ENCODE measurements around the gene ADCY7.

Gene ADCY7

DNA sequence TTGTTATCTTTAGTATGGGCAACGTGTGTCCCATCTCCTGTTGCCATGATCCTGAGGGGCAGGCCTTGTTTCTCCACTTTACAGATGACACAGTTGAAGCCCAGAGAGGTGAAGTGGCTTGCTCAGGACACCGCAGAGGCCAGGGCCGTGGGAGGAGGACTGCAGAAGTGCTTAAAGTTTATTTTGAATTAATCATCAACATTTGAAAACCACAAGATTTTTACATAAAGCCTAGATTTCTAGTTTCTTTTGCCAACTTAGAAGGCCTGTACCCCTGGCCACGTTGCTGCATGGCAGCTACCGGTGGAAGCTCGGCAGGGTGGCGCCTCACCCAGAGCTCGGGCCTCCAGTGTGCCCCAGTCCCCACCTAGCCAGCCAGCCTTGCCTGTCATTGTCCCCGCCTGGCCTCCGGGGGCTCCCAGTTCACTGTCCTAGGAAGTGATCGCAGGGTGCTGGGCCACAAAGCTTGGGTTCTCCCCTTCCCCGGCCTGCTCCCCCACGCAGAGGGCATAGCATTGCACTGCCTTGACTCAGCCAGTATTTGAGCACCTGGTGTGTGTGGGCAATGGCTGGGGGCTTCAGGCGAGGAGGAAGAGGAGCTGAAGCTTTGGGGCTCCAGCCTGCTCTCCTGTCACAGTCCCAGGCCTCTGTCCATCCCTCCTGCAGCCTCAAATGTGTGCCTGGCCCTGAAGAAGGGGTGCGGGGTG lies 14.8 kb upstream of the ADCY7 start:
- no peak for DNase-seq

DNA sequence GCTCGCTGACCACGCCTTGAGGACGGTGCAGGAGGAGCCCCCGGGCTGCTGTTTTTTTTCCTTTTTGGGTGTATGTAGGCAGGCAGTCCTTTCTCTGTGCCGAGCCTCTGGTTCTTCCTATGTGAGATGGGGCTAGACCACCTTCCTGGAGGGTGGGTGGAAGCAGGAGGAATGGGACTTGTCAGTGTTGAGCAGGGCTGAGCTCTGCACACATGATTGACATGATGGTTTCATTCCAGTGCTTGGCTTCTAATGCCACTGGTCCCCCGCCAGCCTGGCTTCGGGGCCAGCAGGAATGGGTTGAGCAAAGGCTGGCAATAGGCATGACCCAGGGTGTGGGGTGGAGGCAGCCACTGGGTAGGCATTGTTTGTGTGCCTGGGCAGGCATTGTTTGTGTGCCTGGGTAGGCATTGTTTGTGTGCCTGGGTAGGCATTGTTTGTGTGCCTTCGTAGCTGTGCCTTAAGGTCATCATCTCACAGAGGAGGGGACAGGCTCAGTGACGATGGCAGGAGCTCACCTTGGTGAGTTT lies 14.2 kb upstream of the ADCY7 start:
- DNase-seq: no peak

DNA sequence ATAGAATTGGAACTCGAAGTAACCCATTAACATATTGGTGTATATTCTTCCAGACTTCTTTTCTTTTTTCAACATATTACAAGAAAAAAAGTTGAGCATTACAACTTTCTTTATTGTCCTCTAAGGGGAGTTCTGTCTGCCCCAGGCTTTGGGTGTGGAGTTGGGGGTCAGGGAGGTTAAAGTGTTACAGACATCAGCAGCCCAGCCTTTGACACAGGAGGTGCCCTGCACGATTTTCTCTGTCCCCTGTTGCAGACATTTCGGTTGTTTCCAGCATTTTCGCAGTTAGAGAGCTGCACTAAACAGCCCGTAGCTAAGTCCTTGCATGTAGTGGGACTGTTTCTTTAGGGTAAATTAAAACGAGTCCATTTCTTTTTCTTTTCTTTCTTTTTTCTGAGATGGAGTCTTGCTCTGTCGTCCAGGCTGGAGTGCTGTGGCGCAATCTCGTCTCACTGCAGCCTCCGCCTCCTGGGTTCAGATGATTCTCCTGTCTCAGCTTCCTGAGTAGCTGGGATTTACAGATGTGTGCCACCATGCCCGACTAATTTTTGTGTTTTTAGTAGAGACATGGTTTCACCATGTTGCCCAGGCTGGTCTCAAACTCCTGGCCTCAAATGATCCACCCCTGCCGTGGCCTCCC lies 13.4 kb upstream of the ADCY7 start:
- no peak for DNase-seq

DNA sequence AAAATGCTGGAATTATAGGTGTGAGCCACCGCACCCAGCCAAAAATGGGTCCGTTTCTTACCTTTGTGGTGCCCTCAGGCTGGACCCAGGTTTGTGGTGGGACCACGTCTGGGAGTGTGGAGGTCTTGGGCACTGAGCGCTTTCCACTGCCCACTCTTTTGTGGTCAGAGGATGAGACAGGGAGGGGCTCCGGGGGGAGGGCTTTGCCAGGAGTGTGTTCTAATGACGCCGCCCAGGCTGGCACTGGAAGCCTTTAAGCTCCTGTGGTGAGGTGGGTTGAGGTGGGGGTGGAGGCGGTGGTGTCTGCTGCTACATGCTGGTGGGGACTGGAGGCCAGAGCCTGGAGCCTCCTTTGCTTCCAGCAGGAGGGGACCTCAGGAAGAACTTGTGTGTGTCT lies 12.8 kb upstream of the ADCY7 start:
- DNase-seq: no peak

DNA sequence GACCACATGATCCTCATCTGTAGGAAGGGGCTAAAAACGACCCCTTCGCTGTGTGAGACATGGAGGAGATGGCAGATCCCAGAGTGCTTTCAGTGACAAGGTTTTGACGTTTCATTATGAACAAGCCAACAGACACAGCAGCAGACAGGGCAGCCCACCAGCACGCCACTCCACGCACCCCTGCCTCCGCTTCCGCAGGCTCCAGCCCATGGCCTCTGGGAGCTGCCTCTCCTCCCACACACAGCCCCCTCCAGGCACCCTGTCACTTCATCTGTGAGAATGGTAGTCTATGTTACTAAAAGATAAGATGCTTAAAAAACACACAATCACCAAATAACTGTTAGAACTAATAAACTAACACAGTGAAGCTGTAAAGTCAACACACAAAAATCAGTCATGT lies 12.3 kb upstream of the ADCY7 start:
- DNase-seq: no peak

DNA sequence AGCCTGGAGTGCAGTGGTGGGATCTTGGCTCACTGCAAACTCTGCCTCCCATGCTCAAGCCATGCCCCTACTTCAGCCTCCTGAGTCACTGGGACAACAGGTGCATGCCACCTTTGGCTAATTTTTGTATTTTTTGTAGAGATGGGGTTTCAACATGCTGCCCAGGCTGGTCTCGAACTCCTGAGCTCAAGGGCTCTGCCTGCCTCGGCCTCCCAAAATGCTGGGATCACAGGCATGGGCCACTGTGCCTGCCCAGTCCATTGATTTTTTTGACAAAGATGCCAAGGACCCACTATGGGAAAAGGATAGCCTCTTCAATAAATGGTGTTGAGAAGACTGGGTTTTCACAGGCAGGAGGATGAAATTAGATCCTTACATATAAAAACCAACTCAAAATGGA lies 10.8 kb upstream of the ADCY7 start:
- no peak for DNase-seq

DNA sequence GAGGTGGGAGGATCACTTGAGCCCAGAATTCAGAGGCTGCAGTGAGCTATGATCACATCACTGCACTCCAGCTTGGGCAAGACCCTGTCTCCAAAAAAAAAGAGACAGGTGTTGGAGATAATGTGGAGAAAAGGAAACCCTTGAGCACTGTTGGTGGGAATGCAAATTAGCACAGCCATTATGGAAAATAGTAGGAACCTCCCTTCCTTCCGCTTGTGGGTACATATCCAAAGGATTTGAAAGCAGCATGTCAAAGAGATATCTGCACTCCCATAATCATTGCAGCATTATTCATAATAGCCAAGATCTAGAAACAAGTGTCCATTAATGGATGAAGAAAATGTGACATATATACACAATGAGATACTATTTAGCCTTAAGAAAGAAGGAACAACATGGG lies 9.7 kb upstream of the ADCY7 start:
- DNase-seq: no peak

DNA sequence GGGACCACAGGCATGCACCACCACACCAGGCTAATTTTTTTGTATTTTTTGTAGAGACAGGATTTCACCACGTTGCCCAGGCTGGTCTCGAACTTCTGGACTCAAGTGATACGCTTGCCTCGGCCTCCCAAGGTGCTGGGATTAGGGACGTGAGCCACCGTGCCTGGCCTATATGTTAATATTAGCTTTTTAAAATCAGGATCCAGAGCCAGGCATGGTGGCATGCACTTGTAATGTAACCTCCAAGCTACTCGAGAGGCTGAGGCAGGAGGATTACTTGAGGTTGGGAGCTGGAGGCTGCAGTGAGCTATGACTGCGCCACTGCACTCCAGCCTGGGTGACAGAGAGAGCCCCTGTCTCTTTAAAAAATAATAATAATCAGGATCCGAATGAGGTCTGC lies 8.5 kb upstream of the ADCY7 start:
- no peak for DNase-seq

DNA sequence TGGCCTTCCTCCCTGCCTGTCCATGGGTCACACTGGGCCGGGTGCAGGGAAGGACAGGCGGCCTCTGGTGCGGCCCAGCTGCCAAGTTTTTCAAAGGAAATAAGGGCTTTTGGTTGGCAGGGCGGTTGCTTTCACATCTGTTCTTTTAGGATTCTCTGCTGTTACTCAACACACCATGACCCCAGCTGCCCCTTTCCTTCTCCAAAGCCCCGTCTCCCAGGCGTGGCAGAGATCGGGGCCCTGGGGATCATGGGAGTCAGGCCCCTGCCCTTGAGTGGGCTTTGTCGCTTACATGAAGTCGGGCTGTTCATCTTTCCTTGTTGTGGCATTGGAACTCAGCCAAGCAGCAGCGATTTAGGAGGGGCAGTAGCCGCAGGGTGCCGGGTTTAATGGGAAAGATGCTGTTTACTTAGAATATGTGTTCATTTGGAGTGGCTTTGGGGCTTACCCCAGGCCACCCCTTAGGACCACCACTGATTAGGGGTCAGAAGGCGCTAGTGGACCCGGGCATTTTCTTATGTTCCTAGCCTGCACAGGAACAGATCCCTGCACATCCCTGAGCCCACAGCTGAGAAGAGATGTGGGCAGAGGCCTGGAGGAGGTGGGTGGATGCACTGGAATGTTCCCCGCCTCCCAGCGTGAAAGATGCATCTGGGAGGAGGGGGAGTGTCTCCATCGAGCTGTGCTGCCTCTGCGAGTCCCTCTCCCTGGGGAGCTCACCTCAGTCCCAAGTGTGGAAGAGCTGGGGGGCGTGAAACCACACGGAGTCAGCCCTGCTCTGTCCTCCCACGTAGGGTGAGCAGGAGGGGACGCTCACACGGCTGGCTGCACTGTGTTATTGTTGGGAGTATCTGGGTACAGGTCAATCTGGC lies 6.8 kb upstream of the ADCY7 start:
- peak in 1 of 2 experiments; percentile 11 for DNase-seq

DNA sequence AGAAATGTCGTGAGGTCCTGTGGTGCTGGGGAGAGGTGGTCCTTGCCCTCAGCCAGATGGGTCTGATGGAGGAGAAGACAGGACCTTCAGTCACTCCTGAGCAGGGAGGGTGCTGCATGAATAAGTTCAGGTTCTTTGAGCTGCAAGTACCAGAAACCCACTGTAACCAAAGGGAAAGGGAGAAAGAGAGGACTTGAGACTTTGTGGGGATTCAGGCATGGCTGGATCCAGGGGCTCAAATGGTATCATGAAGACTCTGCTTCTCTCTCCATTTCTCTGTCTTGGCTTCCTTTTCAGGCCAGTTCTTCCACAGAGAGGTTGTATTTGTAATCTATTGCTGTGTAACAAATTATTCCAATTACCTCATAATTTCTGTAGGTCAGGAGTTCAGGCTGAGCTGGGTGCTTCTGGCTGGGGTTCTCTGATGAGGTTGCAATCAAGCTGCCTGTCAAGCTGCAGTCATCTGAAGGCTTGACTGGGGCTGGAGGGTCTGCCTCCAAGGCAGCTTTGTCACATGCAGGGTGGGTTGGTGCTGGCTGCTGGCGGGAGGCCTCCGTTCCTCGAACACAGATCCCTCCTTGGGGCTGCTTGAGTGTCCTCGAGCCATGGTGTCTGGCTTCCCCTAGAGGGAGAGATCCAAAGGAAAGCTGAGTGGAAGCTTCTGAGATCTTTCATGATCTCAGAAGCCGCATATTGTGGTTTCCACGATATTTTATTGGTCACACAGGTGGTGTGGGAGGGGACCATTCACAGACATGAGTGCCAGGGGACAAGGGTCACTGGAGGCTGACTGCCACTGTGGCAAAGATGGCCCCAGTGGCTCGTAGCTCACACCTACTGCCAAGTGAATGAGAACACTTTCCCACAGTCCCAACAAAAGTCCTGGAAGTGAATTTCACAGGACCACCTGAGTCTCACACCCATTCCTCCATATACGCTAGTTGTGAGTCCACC lies 5.9 kb upstream of the ADCY7 start:
- no peak for DNase-seq

DNA sequence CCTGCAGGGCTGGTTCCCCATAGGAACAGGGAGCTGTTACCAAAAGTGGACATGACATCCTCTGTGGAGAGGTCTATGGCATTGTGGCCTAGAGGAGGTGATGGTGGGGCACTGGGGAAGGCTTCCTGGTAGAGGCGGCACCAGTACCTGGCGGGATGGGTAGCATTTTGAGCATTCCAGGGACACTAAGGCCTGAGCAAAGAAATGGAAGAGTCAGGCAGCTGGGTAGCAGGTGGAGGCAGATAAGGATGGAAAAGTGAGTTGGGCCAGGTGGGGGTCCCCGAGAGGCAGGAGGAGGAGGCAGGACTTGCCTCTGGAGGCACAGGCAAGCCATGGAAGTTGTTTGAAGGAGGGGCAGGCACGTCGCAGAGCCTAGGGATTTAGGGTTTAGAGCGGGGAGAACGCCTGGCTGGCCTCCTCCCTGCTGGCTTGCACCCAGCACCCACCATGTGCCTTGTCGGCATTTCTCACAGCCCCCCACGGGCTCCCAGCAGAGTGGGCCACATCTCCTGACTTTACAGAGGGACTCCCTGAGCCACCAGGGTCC lies 5.1 kb upstream of the ADCY7 start:
- no peak for DNase-seq

DNA sequence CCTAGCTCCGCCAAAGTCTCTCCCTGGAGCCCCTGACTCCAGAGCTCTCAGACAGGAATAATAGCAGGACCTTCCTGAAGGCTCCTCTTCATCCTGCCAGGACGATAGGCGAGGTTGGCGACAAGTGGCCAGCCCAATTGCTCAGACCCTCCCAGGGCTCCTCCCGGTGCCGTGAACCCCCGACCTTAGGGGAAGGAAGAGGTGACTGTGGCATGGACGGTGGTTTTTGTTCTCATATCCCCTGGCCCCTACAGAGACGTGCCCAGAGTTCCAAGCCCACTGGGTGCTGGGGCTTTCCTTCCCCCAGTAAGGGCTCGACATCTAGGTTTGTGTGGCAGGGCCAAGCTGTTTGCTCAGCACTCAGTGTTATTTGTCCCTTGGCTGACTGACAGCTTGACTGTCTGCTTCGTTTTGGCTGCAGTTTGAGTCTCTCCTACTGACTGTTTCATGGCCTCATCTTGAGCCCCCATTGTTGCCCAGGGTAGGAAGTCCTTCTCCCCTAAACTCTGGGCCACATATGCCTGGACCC lies 4.6 kb upstream of the ADCY7 start:
- peak in 1 of 2 experiments; percentile 39 for DNase-seq

DNA sequence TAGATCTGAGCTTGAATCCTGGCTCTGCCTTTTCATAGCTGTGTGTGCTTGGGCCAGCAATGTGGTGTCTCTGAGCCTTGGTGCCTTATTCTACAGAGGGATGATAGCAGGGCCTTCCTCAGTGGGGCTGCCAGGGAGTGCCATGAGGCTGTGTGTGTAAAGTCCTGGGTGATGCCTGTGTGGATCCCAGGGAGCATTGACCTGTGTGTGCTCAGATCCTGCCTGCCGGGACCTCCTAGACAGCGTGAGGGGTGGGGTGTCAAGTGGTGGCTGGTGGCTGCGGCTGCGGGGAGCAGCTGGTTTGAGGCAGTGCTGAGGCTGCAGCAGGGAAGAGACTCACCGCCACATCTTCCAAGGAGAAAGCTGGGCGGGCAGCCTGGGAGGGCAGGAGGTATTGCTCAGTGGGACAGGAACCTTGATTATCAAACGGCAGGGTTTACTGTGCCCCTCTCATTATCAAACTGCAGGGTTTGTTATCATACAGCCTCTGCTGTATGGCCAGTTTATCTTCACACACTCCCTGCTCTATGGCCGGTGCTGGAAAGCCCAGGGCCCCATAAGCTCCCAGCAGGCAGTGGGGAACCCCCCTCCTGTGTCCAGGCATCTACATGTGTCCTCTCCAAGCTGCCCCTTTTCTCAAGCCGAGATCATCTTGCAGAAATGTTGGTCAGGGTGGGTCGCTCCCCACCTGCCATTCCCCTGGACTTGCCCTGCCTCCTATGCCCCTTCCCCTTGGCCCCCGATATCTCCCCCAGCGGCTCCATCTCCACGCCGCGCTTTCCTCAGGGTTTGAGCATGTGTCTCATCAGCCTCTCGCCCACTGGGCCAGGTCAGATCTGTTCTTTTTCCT lies 3.1 kb upstream of the ADCY7 start:
- no peak for DNase-seq

DNA sequence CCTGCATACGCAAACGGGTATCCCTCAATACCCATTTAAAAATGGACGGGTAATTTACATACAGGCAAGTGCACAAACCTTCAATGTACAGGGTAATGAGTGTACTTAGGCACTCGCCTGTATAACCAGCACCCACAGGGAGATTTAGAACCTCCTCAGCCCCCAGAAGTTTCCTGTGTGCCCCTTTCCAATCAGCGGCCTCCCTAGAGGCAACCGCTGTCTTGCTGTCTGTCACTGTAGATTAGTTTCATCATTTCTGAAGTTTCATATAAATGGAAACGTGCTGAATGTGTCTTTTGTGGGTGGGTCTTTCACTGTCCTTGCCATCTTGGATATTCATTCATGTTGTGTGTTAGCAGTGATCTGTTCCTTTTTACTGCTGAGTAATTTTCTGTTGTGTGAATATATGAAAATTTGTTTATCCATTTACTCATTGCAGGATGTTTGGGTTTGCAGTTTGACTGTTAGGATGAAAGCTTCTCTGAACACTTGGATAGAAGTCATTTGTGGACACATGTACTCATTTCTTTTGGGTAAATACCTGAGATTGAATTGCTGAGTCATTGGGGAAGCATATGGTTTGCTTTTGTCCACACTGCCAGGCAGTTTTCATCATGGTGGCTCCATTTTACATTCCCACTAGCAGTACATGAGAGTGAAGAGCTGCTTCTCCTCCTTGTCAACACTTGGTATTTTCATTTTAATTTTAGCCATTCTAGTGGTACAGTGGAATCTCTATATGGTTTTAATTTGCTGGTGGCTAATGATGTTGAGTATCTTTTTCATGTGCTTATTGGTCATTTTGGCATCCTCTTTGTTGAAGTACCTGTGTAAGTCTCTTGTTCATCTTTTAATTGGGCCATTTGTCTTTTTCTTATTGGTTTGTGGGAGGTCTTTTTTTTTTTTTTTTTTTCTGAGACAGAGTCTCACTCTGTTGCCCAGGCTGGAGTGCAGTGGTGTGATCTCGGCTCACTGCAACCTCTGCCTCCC lies 2.1 kb upstream of the ADCY7 start:
- no peak for DNase-seq

DNA sequence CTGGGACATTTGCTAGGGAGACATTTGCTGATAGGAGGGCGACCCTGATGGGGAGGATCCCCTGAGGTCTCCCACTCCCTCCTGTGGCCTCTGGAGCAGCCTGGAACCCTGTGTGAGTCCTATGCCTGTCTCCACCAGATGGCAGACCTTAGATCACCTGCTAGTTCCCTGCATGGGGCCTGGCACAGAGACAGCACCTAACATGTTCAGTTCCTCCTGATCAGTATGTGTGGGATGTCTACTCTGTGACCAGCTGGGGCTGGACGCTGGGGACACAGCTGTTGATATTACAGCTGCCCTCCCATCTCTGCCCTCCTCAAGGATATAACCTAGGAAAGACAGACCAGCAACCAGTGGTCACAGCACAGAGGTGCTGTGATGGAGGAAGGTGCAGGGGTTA lies 1.1 kb upstream of the ADCY7 start:
- peak in 1 of 2 experiments; percentile 11 for DNase-seq

DNA sequence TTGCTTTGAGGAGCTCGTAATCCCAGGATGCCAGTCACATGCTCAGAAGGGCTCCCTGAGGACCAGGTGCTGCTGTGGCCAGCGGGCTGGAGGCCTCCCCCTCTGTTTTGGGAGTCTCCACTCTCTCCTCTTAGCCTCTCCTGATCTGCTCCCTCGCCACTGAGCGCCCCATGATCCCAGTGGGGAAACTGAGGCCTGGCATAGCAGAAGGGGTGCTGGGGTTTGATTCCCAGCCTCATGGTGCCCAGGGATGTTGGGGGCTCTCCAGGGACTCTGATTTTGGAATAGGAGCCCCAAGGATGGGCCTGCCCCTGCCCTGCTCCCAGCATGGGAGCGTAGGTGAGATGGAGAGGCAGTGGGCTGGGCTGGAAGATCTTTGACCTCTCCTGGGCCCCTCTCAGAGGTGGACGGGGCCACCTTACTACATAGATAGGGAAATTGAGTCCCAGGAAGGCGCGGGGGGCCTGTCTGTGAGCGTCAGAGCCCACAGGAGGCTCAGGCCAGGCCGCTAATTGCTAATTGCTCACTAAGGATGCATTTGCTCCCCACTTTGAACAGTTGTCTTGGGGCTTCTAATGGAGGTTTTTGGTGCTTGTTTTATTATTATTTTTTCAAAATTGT lies 525 bp upstream of the ADCY7 start:
- DNase-seq: no peak

DNA sequence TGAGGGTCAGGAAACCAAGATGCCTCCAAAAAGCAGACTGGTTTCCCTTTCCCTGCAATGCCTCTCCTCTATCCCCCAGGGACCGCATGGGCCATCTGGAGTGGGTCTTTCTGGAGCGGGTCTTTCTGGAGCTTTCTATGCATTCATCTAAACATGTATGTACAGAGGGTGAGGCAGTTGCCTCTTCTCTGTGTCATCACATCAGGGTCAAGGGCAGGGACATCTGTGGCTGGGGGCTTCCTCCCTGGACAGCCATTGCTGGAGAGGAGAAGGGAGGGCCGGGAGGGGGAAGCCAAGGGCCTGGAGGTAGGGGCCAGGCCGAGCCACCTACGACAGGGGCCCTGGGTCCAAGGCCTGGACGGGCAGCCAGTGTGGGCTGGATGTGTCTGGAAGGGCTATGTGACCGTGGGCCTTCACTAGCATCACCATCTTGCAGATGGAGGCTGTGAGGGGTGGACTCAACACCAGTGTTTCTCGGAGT lies 840 bp downstream of the ADCY7 start:
- DNase-seq: peak in 1 of 2 experiments; percentile 14

DNA sequence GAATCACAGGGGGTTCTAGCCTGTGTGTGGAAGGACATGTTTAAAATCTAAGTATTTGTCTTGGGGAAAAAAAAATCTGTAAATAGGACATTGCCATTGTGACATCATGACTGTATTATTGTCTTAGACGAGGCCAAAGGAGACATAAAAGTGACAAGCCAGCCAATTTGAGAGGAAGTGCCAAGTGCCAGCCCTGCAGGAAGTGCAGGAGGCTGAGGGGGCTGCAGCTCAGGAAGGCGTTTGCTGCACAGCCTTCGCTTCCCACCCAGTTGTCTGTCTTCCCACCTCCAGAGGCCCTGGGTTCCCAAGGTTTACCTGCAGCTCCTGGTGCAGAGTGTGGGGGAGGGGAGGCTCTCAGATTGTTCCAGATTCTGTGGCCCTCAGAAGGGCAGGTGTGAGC lies 1.3 kb downstream of the ADCY7 start:
- no peak for DNase-seq

DNA sequence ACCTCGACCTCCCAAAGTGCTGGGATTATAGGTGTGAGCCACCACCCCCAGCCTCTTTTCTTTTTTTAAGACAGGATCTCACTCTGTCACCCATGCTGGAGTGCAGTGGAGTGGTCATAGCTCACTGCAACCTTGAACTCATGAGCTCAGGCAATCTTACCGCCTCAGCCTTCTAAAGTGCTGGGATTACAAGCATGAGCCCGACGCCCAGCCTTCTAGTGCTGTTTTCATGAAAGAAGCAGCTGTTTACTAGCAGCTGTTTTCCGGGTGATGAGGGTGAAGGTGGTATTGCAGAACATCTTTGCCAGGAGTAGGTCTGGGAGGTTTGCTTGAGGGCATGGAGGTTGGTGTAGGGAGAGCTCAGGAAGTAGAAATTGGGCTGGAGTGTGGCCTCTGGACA lies 2.0 kb downstream of the ADCY7 start:
- DNase-seq: no peak
